Neural crest cell (in vitro differentiated cells): Measurements from ENCODE around the gene RUSF1. TPM values are rescaled to one million over a fixed set of nuclear protein-coding genes. Genes with fewer than 3 reads are reported as not detected.

Experiments used
- DNase-seq: peaks from one replicate; pipeline ENCODE4 v3.0.0; 2021; ENCODE audit warnings: low read depth, mixed read lengths, low spot score
- H3K27ac Mint-ChIP-seq: one replicate; pipeline ENCODE4 v1.8.0; 2021; ENCODE audit warnings: mild to moderate bottlenecking, mixed read lengths; ENCODE audit not compliant: unreplicated experiment
- H3K27me3 Mint-ChIP-seq: 2 replicates; pipeline ENCODE4 v1.8.0; 2021; ENCODE audit warnings: low read depth, mild to moderate bottlenecking, mixed read lengths
- H3K36me3 Mint-ChIP-seq: 2 replicates; pipeline ENCODE4 v1.8.0; 2021; ENCODE audit warnings: low read depth, mild to moderate bottlenecking, mixed read lengths
- H3K4me1 Mint-ChIP-seq: 2 replicates; pipeline ENCODE4 v1.8.0; 2021; ENCODE audit warnings: mixed read lengths
- H3K4me3 Mint-ChIP-seq: one replicate; pipeline ENCODE4 v1.8.0; 2021; ENCODE audit warnings: mild to moderate bottlenecking, mixed read lengths
- H3K9me3 Mint-ChIP-seq: 2 replicates; pipeline ENCODE4 v1.8.0; 2021; ENCODE audit warnings: mixed read lengths
- CTCF ChIP-seq: fragments of 200-600 bp; sonication (generic); conservative IDR thresholded peaks from 2 replicates; pipeline ENCODE4 v1.5.0; 2021; ENCODE audit warnings: antibody characterized with exemption, mild to moderate bottlenecking
- total RNA-seq: library from RNA; stranded (reverse); gene quantifications from 2 replicates; pipeline ENCODE4 v1.2.1, GENCODE V29; 2021

RUSF1 gene
- total RNA-seq, 1 donor from 2014 or later = 47.7 TPM

GRCh38 chr16:31535737-31536136, 27.5 kb upstream of the RUSF1 start:
- no peak for DNase-seq
- Mint-ChIP-seq H3K36me3 (no peaks in the 10 kb centered on the region), H3K27ac (no peak overlapping the region), H3K4me1 (no peaks in the 10 kb centered on the region), H3K4me3 (no peak overlapping the region), H3K27me3 (peaks cover 27% of the 10 kb centered on the region), H3K9me3 (peaks cover 5% of the 10 kb centered on the region)
- TF ChIP-seq CTCF = no peak

GRCh38 chr16:31532896-31533295, 24.7 kb upstream of the RUSF1 start:
- H3K27me3 Mint-ChIP-seq = peaks cover 28% of the 10 kb centered on the region
- no peak overlapping the region for H3K4me3 Mint-ChIP-seq
- H3K4me1 Mint-ChIP-seq = no peaks in the 10 kb centered on the region
- no peak overlapping the region for H3K27ac Mint-ChIP-seq
- no peaks in the 10 kb centered on the region for H3K36me3 Mint-ChIP-seq
- DNase-seq = no peak
- H3K9me3 Mint-ChIP-seq = no peaks in the 10 kb centered on the region
- TF ChIP-seq CTCF = no peak

DNA sequence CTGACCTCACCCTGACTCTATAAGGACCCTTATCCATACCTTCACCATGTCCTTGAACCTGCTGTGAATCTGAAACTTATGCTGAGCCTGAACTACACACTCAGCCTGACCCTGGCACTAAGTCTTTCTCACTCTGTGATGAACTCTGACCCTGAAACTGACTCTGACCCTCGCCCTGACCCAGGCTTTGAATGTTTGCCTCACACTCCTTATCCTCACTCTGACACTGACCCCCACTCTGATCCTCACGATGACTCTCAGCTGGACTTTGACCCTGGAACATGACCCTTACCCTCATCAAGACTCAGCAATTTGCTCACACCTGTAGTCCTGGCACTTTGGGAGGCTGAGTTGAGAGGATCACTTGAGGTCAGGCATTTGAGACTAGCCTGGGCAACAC, 23.9 kb upstream of the RUSF1 start:
- TF ChIP-seq CTCF = no peak
- Mint-ChIP-seq H3K27ac (no peak overlapping the region), H3K9me3 (peaks cover 2% of the 10 kb centered on the region), H3K27me3 (peaks cover 33% of the 10 kb centered on the region), H3K36me3 (no peaks in the 10 kb centered on the region), H3K4me1 (no peaks in the 10 kb centered on the region), H3K4me3 (no peak overlapping the region)
- DNase-seq = no peak

DNA sequence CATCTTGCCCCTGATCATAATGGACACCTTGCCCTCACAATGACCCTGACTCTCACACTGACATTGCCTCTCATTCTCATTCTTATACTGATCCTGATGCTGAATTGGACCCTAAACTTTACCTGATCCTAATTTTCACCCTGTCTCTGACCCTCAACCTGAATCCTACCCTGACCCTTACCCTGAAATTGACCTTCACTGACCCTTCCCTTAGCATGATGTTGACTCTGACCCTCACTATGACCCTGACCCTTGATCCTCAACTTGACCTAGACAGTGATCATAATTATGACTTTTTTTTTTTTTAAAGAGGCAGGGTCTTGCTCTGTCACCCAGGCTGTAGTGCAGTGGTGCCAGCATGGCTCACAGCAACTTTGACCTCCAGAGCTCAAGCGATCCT, 22.9 kb upstream of the RUSF1 start:
- no peak for DNase-seq
- no peak overlapping the region for H3K27ac Mint-ChIP-seq
- peaks cover 2% of the 10 kb centered on the region for H3K9me3 Mint-ChIP-seq
- H3K4me3 Mint-ChIP-seq = no peak overlapping the region
- no peak for TF ChIP-seq CTCF
- no peaks in the 10 kb centered on the region for H3K36me3 Mint-ChIP-seq
- peaks cover 39% of the 10 kb centered on the region for H3K27me3 Mint-ChIP-seq
- no peaks in the 10 kb centered on the region for H3K4me1 Mint-ChIP-seq

DNA sequence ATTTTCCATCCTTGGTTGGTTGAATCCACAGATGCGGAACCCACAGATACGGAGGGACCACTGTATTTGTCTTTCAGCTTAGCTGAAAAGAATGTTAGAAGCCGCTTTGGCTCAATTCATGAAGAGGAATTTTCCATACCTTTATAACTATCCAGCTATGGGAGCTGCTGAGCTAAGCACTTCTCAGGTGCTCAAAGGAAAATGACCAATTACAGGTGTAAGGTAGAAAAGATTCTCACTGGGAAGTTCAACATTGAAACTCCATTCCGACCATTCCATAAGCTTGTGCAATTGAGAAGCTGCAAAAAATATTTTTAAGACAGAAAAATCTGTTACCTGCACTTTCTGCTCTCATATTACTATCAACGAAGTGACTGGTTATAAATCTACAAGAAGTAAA, 22.2 kb upstream of the RUSF1 start:
- no peak overlapping the region for H3K4me3 Mint-ChIP-seq

More for the DNA sequence above, 22.2 kb upstream of the RUSF1 start:
- DNase-seq = no peak
- no peak for TF ChIP-seq CTCF
- Mint-ChIP-seq H3K9me3 (peaks cover 2% of the 10 kb centered on the region), H3K27me3 (peaks cover 36% of the 10 kb centered on the region), H3K27ac (no peak overlapping the region), H3K36me3 (no peaks in the 10 kb centered on the region), H3K4me1 (no peaks in the 10 kb centered on the region)
